MCF 10A (cell line): ENCODE data around the gene LIN7C. TPM values are rescaled to one million over a fixed set of nuclear protein-coding genes. Genes with fewer than 3 reads are reported as not detected.

Experiments
- BruUV-seq: library from RNA; stranded (reverse); fragments of 400-500 nt; replicated peaks from 2 replicates; lab custom pipeline; 2021; lab: Mats Ljungman, UMichigan
- CTCF ChIA-PET: fragments of 300-600 bp; sonication (Branson Sonifier 250); formaldehyde crosslinking; extraction: SDS; loops from one replicate; lab custom pipeline; 2021; ENCODE audit warnings: antibody characterized with exemption, inconsistent platforms; lab: Yijun Ruan, JAX
- POLR2A ChIA-PET: fragments of 300-600, 350-650 bp; sonication (Branson Sonifier 250); formaldehyde crosslinking; extraction: SDS; loops from one replicate; lab custom pipeline; 2020; ENCODE audit warnings: antibody characterized with exemption, inconsistent platforms; lab: Yijun Ruan, JAX
- DNase-seq: peaks from one replicate; pipeline ENCODE4 v3.0.0-alpha.2; 2018; ENCODE audit not compliant: unreplicated experiment
- H3K27ac Mint-ChIP-seq: one replicate; pipeline ENCODE4 v1.8.0; 2022; ENCODE audit warnings: mild to moderate bottlenecking, low read depth, mixed read lengths; ENCODE audit not compliant: unreplicated experiment
- H3K27me3 Mint-ChIP-seq: one replicate; pipeline ENCODE4 v1.8.0; 2022; ENCODE audit warnings: mixed read lengths; ENCODE audit not compliant: insufficient read depth, unreplicated experiment
- H3K36me3 Mint-ChIP-seq: one replicate; pipeline ENCODE4 v1.8.0; 2022; ENCODE audit warnings: mild to moderate bottlenecking, moderate library complexity, mixed read lengths; ENCODE audit not compliant: insufficient read depth, unreplicated experiment
- H3K4me1 Mint-ChIP-seq: one replicate; pipeline ENCODE4 v1.8.0; 2022; ENCODE audit warnings: mixed read lengths; ENCODE audit not compliant: insufficient read depth, unreplicated experiment
- H3K4me3 Mint-ChIP-seq: one replicate; pipeline ENCODE4 v1.8.0; 2022; ENCODE audit warnings: mild to moderate bottlenecking, moderate library complexity, mixed read lengths; ENCODE audit not compliant: unreplicated experiment
- H3K9me3 Mint-ChIP-seq: one replicate; pipeline ENCODE4 v1.8.0; 2022; ENCODE audit warnings: mixed read lengths; ENCODE audit not compliant: unreplicated experiment
- intact Hi-C: fragments of 100-400 bp; cut with micrococcal nuclease; formaldehyde crosslinking; loops from 2 replicates; pipeline ENCODE4 v1.14.1; 2022
- total RNA-seq: library from RNA; stranded (reverse); gene quantifications from 2 replicates; pipeline ENCODE4 v1.2.3, GENCODE V29; 2022
- TF ChIP-seq, protein P1 (sequence below): fragments of 200-600 bp; IDR thresholded peaks from one replicate; pipeline ENCODE4 v1.8.0; 2022; ENCODE audit warnings: antibody characterized with exemption, mild to moderate bottlenecking; ENCODE audit not compliant: unreplicated experiment

LIN7C gene
- total RNA-seq, 1 experiment from 2014 or later: 47.7 TPM

GRCh38 chr11:27495710-27496300 is 10.8 kb downstream of the LIN7C start:
- intact Hi-C loops: loop anchor here (5.0 kb wide), 1 partner anchor 1836 kb away; no protein-coding TSS in a partner anchor
- H3K9me3 Mint-ChIP-seq: no peaks in the 10 kb centered on the region
- POLR2A ChIA-PET: interaction anchor here (0.8 to 3.6 kb wide), 5 partner anchors 9 to 312 kb away, joined by 3 to 15 read pairs (median 3); no protein-coding TSS in a partner anchor
- no peak overlapping the region for H3K4me3 Mint-ChIP-seq
- no TSS peak for BruUV-seq
- H3K36me3 Mint-ChIP-seq: peaks cover 73% of the 10 kb centered on the region
- DNase-seq: no peak
- TF ChIP-seq, protein P1, sequence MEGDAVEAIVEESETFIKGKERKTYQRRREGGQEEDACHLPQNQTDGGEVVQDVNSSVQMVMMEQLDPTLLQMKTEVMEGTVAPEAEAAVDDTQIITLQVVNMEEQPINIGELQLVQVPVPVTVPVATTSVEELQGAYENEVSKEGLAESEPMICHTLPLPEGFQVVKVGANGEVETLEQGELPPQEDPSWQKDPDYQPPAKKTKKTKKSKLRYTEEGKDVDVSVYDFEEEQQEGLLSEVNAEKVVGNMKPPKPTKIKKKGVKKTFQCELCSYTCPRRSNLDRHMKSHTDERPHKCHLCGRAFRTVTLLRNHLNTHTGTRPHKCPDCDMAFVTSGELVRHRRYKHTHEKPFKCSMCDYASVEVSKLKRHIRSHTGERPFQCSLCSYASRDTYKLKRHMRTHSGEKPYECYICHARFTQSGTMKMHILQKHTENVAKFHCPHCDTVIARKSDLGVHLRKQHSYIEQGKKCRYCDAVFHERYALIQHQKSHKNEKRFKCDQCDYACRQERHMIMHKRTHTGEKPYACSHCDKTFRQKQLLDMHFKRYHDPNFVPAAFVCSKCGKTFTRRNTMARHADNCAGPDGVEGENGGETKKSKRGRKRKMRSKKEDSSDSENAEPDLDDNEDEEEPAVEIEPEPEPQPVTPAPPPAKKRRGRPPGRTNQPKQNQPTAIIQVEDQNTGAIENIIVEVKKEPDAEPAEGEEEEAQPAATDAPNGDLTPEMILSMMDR: no peak
- peak overlapping the region; percentile 19 for H3K27ac Mint-ChIP-seq
- no peaks in the 10 kb centered on the region for H3K4me1 Mint-ChIP-seq
- CTCF ChIA-PET: interaction anchor here (0.6 to 8.3 kb wide), 19 partner anchors 9 to 1769 kb away, joined by 3 to 119 read pairs (median 3); partner anchors contain the start of genes LGR4 and LIN7C
- no peaks in the 10 kb centered on the region for H3K27me3 Mint-ChIP-seq

GRCh38 chr11:27489092-27489491 is 17.5 kb downstream of the LIN7C start:
- Mint-ChIP-seq H3K27me3 (no peaks in the 10 kb centered on the region), H3K36me3 (peaks cover 55% of the 10 kb centered on the region), H3K4me1 (no peaks in the 10 kb centered on the region), H3K27ac (no peak overlapping the region), H3K9me3 (no peaks in the 10 kb centered on the region), H3K4me3 (no peak overlapping the region)
- CTCF ChIA-PET: interaction anchor here (6.9 to 7.8 kb wide), 2 partner anchors 10 to 304 kb away, joined by 119 to 121 read pairs; no protein-coding TSS in a partner anchor
- no TSS peak for BruUV-seq
- intact Hi-C loops: loop anchor here (5.0 kb wide), 2 partner anchors 287 to 737 kb away; no protein-coding TSS in a partner anchor
- POLR2A ChIA-PET: no interaction called here
- TF ChIP-seq, protein P1: no peak
- no peak for DNase-seq

DNA sequence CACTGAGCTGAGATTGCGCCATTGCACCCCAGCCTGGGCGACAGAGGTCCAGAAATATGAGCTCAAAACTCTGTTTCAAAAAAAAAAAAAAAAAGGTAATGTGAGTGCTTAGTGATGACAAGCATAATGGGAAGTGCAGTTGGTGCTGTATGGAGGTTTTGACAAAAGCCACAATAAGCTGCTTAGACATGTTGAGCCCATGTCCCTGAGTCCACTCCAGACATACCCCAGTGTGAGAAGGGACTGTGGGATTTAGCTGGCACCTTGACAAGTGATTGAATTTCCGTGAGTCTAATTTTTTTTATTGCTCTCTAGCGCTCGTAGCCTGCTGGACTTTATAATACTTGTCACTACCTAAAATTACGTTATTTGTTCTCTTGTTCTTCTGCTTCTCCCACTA is 18.9 kb downstream of the LIN7C start:
- TF ChIP-seq, protein P1: no peak
- no peak for DNase-seq
- no peaks in the 10 kb centered on the region for H3K4me1 Mint-ChIP-seq
- no peak overlapping the region for H3K4me3 Mint-ChIP-seq
- H3K36me3 Mint-ChIP-seq: peaks cover 41% of the 10 kb centered on the region
- intact Hi-C loops: loop anchor here (5.0 kb wide), 2 partner anchors 285 to 735 kb away; no protein-coding TSS in a partner anchor
- no peaks in the 10 kb centered on the region for H3K27me3 Mint-ChIP-seq
- BruUV-seq: no TSS peak
- POLR2A ChIA-PET: interaction anchor here (2.8 kb wide), 1 partner anchor 9 kb away, joined by 15 read pairs; no protein-coding TSS in a partner anchor
- H3K9me3 Mint-ChIP-seq: no peaks in the 10 kb centered on the region
- CTCF ChIA-PET: interaction anchor here (0.6 to 7.8 kb wide), 16 partner anchors 11 to 1189 kb away, joined by 3 to 121 read pairs (median 4); partner anchors contain the start of gene LGR4
- no peak overlapping the region for H3K27ac Mint-ChIP-seq
